HG03025 (cell line): Measurements from ENCODE around the gene FAM222B.
"Not testable (repeated sequence)": the region's sequence is repeated elsewhere in the genome, so short reads cannot be mapped to it uniquely, and the experiment has no call there.

ENCODE experiments used
- ATAC-seq: cut with Tn5 transposase; IDR thresholded peaks from one replicate; pipeline ENCODE4 v1.9.1; 2021; ENCODE audit warnings: mild to moderate bottlenecking, moderate library complexity; ENCODE audit not compliant: unreplicated experiment, low FRiP score

The FAM222B gene

DNA sequence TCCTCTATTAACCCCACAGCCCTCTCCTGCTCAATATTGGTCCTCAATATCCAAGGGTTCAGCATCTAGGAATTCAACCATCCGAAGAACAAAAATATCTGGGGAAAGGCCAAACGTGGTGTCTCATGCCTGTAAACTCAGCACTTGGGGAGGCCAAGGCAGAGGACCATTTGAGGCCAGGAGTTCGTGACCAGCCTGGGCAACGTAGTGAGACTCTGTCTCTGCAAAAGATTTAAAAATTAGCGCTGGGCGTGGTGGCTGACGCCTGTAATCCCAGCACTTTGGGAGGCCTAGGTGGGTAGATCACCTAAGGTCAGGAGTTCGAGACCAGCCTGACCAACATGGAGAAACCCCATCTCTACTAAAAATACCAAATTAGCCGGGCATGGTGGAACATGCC lies 4.1 kb upstream of the FAM222B start:
- ATAC-seq: not testable (repeated sequence)

DNA sequence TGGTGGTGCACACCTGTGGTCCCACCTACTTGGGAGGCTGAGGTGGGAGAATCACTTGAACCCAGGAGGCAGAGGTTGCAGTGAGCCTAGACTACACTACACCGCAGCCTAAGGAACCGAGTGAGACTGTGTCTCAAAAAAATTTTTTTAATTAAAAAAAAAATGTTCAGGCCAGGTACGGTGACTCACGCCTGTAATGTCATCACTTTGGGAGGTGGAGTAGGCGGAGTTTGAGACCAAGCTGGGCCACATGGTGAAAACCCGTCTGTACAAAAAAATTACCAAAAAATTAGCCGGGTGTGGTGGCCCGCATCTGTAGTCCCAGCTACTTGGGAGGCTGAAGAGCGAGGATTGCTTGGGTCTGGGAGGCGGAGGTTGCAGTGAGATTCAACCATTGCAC lies 3.6 kb upstream of the FAM222B start:
- ATAC-seq: no peak

DNA sequence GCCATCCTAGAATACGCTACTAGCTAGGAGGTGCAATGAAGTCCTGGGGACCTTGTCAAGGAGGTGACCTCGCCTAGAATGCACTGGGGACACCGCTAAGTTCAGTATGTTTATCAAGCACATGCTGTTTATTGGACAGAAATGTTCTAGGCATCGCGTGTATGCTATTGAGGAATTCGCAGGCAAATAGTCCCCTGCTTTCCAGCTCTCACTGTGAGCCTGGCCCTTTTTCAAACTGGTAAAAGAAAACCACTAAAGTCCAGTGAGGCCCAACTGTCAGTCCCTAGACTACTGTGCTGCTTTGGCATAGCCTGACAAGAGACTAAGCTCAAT lies 1.2 kb upstream of the FAM222B start:
- no peak for ATAC-seq

DNA sequence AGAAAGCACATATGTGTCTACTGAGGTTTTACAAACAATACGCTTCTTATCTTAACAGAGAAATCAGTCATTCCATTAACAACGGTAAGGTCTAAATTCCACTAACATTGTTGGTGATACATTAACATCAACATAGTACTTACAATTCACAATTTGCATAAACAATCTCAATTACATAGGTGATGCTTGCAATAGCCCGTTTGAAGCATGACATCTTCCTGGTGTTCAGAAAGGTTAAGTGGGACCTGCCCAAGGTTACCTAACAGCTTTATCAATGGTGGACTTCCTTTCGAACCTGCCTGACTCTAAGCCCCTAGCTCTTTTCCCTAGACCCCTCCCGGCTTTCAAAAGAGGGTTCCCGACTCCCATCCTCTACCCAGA lies 699 bp downstream of the FAM222B start:
- no peak for ATAC-seq

DNA sequence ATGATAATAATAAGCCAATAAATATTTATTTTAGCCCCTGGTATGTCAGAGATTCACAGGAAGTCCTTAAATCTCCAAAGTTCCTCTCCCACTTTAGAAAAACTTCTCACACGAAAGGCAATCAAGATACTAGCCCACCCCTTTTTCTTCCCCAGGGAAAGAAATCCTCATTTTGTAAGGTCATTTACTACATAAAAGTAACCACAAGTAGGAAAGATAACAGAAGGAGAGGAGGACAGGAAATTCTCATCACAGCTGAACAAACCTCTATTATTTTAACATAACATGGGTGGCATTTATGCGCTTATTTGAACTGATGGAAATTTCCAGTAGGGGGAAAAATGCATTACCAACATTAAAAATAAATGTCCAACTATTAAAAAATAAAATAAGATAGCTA lies 3.4 kb downstream of the FAM222B start:
- no peak for ATAC-seq

DNA sequence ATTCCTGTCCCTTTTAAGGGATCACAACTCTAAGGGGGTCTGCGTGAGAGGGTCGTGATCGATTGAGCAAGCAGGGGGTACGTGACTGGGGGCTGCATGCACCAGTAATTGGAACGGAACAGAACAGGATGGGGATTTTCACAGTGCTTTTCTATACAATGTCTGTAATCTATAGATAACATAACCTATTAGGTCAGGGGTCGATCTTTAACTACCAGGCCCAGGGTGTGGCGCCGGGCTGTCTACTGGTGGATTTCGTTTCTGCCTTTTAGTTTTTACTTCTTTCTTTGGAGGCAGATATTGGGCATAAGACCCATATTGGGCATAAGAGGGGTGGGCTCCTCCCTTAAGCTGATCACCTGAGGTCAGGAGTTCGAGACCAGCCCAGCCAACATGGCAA lies 6.0 kb downstream of the FAM222B start:
- ATAC-seq: not testable (repeated sequence)

DNA sequence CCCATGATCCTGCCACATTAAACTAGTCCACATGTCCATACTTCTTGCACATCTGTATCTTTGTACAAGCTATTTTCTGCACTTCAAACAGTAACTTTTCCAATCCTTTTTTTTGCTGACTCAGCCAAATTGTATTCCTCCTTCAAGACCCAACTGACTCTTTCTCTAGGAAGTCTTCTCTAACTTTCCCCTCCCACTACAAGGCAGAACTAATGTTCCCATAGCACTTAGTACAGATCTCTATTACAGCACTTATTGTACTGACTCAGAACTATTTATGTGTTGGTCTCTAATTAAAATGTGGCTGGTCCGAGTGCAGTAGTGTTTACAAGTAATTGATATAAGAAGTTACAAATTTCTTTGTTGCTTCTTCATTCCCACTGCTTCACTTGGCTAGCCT lies 8.2 kb downstream of the FAM222B start:
- ATAC-seq: no peak

DNA sequence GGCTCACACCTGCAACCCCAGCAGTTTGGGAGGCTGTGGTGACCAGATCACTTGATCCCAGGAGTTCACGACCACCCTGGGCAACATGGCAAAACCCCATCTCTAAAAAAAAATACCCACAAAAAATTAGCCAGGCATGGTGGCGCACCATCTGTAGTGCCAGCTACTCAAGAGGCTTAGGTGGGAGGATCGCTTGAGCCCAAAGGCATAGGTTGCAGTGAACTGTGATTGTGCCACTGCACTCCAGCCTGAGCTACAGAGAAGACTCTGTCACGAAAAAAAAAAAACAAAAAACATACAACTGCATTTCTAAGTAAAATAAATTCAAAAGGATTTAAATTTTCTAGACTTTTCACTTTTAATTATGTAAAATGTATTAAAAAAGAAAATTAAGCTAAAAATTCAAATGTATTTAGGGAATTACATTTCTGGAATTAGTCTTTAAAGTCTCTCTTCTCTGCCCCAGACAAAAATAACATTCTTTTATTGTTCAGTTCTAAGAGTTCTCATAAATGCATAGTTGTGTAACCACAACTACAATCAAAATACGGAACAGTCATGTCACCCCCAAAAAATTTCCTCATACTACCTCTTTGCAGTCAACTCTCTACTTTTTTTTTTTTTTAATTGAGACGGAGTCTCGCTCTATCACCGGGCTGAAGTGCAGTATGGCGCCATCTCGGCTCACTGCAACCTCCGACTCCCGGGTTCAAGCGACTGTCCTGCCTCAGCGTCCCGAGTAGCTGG lies 14.1 kb downstream of the FAM222B start:
- ATAC-seq: no peak

DNA sequence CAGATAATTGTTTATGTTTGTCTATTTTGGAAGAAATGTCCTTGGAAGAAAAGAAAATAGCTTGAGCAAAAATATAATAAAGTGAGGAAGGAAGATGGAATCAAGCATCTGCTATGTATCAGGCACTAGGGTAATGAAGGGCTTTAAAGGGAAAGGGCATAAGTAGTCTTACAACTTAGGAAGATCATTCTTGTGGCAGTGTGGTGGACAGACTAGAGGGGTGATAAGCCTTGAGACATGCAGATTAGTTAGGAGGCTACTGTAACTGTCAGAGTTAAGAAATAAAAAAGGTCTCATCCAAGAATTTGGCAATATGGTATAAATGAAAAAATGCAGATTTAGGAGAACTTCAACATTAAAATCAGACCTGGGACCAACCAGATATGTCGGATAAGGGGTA lies 14.9 kb downstream of the FAM222B start:
- no peak for ATAC-seq

DNA sequence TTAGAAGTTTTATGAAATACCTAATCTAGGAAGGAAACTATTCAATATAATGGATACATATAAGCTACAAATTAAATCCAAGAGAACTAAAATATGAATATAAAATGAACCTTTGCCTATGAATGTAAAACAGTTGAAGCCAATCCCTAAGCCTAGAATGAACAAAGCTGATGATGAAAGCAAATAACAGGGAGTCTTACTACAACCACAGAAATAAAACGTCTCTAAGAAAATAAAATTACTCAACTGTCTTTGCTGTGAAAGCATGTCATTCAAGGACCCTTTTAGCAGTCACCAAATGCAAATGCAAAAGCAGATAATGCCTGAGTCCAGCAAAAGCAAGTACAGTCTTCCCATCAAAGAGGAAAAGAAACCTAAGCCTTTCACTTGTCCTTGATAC lies 23.0 kb downstream of the FAM222B start:
- no peak for ATAC-seq

DNA sequence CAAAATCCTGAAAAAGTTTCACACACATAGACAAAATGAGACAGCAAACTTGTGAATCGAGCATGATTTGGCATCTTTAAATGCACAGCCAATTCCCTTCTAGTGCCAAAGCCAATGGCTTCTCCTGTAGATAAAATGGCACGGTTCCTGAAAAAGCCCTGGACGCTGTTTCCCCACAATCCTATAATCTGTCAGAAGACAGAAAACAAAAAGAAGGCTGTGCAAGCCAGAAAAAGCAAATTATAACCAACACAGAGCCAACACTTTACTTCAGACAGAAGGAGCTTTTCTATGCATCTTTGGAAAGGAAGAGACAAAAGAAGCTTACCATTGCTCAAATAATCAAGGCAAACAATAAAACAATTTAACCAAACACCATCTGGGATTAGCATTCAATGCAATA lies 23.8 kb downstream of the FAM222B start:
- no peak for ATAC-seq

DNA sequence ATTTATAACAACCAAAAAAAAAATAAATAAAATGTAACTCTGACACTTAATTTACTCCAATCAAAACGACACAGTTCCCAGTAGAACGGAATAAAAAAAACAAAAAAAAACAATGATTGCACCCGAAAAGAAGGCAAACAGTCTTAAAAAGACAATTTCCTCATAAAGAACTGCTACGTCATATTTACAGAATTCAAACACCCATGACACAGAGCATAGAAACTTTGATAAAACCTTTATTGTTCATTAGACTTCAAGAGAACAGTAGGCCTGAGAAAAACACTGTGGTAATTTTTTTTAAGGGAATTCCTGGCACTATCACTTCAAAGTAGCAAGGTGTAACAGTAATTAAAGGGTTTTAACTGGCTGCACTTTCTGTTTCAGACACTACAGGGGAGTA lies 26.1 kb downstream of the FAM222B start:
- no peak for ATAC-seq

DNA sequence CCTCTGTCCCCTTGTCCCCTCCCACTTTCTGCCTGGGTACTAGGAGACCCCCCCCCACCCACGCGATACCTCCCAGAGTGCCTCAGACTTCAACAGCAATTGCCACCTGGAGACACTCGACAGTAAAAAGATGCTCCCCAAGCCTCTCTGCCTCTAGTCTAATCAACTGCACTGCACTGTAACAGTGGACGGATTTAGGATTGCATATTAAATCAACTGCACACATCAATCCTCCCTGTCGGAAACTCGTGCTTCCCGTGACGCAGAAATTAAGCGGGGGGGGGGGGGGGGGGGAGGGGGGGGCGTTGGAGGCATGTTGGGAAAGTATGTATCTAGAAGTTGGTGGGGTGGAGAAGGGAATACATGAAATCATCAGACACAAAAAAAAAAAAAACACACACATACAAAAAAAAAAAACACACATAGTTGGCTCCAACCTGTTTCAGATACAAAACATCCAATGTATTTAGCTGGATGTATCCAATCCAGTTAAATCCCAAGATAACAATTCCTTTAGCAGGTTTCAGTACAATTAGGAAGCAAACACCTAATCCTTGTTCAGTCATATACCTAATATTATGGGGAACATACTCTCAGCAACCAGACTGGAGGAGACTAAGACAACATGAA lies 29.7 kb downstream of the FAM222B start:
- ATAC-seq: peak; percentile 16

DNA sequence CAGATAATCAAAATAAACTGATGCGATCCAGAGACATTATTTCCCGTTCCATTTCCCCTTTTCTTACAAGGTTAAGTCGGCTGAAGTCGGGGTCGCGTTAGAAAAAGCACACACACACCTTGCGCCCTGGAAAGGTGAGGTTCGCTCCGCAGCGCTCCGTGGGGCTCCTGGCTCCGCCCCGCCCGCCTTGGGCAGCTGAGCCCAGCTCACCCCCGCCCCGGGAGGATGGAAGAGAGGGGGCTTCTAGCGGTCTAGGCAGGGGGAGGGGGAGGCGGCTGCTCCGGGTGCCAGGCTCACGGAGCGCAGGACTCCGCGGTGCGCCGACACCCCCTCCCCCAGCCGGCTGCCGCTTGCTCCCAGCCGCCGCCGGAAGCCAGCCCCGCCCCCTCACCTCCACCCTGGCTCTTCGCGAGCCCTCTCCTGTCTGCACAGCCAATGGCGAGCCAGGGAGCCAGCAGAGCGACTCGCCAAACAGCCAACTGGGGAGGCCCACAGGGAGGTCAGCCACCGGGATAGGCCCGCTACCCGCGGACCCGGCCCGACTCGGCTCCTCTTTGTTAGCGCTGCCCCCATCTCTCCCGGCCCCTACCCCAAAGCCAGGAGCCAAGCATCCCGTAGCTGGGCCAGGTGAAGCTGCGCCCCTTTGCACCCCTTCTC lies 30.4 kb downstream of the FAM222B start:
- peak; percentile 91 for ATAC-seq

DNA sequence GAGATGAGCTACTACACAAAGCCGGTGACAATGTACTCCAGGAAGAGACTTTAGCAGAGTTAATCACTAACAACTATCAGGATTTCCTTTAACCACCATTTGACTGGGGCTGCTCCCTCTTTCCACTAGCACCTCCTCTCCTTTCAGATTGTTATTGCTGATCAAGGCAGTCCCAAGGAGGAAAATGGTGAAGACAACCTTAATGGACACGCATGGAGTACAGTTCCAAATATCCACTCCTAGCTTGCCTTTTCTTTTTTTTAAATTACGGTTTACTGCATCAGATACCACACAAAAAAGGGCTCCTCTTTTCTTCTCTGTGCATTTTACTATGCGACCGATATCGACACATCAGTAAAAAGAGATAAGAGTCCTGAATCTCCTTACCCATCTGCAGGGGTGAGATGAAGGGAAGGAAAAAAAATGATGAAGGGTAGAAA lies 30.9 kb downstream of the FAM222B start:
- ATAC-seq: no peak

DNA sequence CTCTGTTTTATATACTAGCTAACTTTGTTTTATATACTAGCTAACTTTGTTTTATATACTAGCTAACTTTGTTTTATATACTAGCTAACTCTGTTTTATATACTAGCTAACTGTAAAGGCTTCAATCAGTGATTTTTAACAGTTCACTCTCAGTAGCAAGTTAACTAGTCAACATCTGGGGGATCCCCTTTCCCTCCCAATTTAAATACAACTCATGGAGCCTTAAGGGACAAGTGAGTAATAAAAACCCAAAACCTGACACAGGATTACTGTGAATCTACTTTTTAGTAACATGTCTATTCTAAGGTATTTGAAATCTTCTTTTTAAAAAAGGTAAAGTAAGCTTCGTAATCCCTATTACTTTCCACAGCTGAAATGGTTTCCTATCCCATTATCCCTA lies 32.2 kb downstream of the FAM222B start:
- no peak for ATAC-seq

DNA sequence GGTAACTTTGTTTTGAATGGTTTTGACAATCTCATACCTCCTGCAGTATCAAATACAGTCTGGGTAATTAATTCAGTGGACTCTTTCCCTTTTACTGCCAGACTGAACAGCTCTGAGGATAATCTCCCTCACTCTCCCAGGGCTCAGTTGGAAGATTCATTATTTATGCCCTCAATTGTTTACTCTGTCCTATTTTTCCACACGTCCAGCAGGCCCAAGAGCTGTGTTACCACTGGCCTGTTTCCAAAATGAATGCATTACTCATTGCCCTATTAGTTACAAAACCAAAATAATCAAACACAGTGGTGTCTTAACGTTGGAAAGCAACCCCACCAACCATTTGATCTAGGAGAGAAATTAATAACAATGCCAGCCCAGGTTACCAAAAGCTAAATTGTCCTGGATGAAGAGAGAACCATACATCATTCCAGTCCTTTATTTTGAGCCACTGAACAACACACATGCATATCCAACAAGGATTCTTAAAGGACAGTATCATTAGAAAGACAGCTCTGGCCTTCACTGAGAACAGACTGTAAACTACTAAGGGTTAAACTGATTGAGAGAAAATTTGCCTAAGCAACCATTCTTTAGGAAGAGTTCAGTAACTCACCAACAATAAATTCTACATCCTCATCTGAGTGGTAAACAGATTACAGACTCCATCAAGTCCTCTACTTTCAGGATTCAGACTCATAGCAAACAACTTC lies 34.5 kb downstream of the FAM222B start:
- no peak for ATAC-seq

DNA sequence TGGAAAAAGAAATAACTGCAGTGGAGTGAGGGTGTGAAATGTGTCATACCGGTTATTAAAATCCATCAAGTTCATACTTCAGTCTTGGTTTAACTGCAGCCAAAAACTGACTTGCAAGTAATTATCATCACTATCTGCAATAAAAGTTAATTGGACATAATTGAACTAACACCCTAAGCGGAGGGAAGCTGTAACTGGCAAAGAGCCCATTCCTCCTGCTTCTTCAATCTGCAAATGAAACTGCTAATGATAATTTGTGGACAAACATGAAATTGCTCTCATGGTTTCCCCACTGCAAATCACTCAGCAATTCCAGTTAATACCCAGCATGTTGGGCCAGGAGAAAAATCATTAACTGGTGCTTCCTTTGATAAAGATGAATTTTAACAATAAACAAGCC lies 46.5 kb downstream of the FAM222B start:
- no peak for ATAC-seq

DNA sequence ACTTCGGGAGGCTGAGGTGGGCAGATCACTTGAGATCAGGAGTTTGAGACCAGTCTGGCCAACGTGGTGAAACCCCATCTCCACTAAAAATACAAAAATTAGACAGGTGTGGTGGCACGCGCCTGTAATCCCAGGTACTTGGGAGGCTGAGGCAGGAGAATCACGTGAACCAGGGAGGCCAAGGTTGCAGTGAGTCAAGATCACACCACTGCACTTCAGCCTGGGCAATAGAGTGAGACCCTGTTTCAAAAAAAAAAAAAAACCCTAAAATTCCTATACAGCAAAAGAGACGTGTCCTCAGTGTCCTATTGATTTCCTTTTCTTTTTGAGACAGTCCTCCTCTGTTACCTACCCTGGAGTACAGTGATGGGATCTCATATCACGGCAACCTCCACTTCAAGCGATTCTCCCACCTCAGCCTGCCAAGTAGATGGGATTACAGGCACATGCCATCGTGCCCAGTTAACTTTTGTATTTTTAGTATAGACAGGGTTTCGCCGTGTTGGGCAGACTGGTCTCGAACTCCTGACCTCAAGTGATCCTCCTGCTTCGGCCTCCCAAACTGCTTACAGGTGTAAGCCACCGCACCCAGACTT lies 47.6 kb downstream of the FAM222B start:
- ATAC-seq: not testable (repeated sequence)

DNA sequence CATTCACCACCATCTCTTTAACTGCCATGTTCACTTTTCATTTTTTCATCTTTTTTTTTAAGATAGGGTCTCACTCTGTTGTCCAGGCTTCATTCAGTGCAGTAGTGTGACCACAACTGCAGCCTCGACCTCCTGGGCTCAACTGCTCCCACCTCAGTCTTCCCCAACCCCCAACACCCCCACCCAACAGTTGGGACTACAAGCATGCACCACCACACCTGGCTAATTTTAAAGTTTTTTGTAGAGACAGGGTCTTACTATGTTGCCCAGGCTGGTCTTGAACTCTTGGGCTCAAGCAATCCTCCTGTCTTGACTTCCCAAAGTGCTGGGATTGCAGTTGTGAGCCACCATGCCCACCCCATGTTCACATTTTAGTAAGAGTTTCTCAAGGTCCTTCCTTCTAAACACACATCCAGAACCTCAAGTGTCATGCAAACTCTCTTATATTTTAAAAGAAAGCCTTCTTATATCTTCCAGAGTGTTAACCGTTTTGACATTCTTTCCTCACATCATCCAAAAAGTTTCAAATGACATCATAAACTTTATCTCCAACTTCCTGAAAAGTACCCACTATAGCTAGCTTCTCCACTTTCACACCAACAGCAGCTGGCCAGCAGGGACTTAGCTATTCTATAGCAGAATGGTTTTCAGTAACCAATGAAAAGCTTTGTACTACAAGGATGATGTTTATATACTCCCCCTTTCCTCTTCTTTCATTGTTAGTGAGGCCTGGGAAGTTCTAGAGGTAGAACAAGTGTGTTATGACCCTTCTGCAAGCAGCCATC lies 49.5 kb downstream of the FAM222B start:
- no peak for ATAC-seq
